Smooth muscle cell (in vitro differentiated cells): ENCODE results near the gene ITPKB. TPM values are rescaled to one million over a fixed set of nuclear protein-coding genes. Genes with fewer than 3 reads are reported as not detected.

Experiments
- DNase-seq: peaks from one replicate; lab custom pipeline; 2025; ENCODE audit not compliant: unreplicated experiment; lab: John Stamatoyannopoulos, UW
- H2AFZ ChIP-seq: fragments of 200-600 bp; sonication (generic); 2 replicates; pipeline ENCODE4 v1.6.0; 2016; ENCODE audit warnings: antibody characterized with exemption, low read depth, mild to moderate bottlenecking
- H3F3A ChIP-seq: fragments of 200-600 bp; sonication (generic); 2 replicates; pipeline ENCODE4 v1.6.0; 2017; ENCODE audit warnings: antibody characterized with exemption, low read depth
- H3K27ac ChIP-seq: fragments of 200-600 bp; sonication (generic); 2 replicates; pipeline ENCODE4 v1.5.1; 2016; ENCODE audit warnings: low read depth, mild to moderate bottlenecking
- H3K27me3 ChIP-seq: fragments of 200-600 bp; sonication (generic); 2 replicates; pipeline ENCODE4 v1.6.1; 2016; ENCODE audit warnings: low read depth, mild to moderate bottlenecking
- H3K36me3 ChIP-seq: fragments of 200-600 bp; sonication (generic); 2 replicates; pipeline ENCODE4 v1.5.1; 2016; ENCODE audit warnings: low read depth
- H3K4me1 ChIP-seq: fragments of 200-600 bp; sonication (generic); 2 replicates; pipeline ENCODE4 v1.5.1; 2016; ENCODE audit warnings: low read depth
- H3K4me2 ChIP-seq: fragments of 200-600 bp; sonication (generic); 2 replicates; pipeline ENCODE4 v1.6.0; 2016; ENCODE audit warnings: mild to moderate bottlenecking
- H3K4me3 ChIP-seq: fragments of 200-600 bp; sonication (generic); 2 replicates; pipeline ENCODE4 v1.5.1; 2016; ENCODE audit warnings: mild to moderate bottlenecking
- H3K79me2 ChIP-seq: fragments of 200-600 bp; sonication (generic); 2 replicates; pipeline ENCODE4 v1.6.0; 2016; ENCODE audit warnings: low read depth, mild to moderate bottlenecking
- H3K9ac ChIP-seq: fragments of 200-600 bp; sonication (generic); 2 replicates; pipeline ENCODE4 v1.6.0; 2016; ENCODE audit warnings: low read depth
- H3K9me3 ChIP-seq: fragments of 200-600 bp; sonication (generic); replicated peaks from 2 replicates; pipeline ENCODE4 v1.5.1; 2016; ENCODE audit warnings: low read depth
- H4K20me1 ChIP-seq: fragments of 200-600 bp; sonication (generic); 2 replicates; pipeline ENCODE4 v1.6.0; 2016; ENCODE audit warnings: low read depth
- WGBS: methylation state at CpG from one replicate; pipeline ENCODE4 v1.1.7; 2016; ENCODE audit warnings: low lambda C conversion rate; 5-methylcytosine and 5-hydroxymethylcytosine counted together
- polyA plus RNA-seq: library from polyadenylated mRNA; unstranded; fragments of >200 nt; fragmentation: Nextera tagmentation; extraction: Ambion mirVana; gene quantifications from 2 replicates; pipeline ENCODE4 v1.2.1, GENCODE V29; 2016
- total RNA-seq: library from RNA; depleted of rRNA; stranded (reverse); fragments of >200 nt; gene quantifications from 2 replicates; pipeline ENCODE4 v1.2.3, GENCODE V29; 2014
- TF ChIP-seq, protein P1 (sequence below): fragments of 200-600 bp; sonication (generic); IDR thresholded peaks from 2 replicates; pipeline ENCODE4 v1.5.1; 2017; ENCODE audit warnings: borderline replicate concordance, mild to moderate bottlenecking, antibody characterized with exemption; ENCODE audit not compliant: insufficient read depth, poor library complexity, severe bottlenecking

Gene ITPKB
- total and polyA plus RNA-seq, 2 experiments from 2014 or later = 8.9 to 11.4 TPM

DNA sequence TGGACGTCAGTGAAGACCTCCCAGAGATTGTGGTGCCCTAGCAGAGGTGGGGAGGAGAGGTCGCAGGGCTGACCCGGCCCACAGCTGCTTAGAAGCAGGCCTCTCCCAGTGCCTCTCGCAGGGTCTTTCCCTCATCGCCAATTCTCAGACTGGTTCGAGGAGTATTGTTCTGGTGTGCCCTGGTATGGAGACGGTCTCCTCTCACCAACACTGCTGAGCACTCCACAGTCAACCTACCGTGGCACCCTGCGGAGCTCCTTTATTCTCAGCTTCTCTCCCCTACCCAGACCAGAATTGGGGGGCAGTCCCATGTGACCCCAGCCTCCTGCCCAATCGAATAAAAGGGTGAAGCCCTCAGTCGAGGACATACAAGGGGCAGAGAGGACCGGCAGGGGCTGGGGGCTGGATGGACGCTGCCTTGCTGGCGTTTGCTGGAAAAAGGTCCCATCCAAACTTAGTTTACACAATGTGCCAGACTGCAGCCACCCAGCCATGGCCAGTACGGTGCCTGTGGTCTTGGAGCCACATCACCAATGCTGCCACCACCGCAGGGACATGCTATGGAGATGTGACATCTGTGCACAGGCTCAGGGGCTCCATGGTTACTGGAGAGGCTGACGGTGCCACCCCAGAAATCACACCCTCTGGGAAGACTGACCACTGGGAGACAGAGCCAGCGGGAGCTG is 109.7 kb downstream of the ITPKB start:
- 96% methylated on average over 18 of the region's 18 CpGs for WGBS
- DNase-seq = no peak

DNA sequence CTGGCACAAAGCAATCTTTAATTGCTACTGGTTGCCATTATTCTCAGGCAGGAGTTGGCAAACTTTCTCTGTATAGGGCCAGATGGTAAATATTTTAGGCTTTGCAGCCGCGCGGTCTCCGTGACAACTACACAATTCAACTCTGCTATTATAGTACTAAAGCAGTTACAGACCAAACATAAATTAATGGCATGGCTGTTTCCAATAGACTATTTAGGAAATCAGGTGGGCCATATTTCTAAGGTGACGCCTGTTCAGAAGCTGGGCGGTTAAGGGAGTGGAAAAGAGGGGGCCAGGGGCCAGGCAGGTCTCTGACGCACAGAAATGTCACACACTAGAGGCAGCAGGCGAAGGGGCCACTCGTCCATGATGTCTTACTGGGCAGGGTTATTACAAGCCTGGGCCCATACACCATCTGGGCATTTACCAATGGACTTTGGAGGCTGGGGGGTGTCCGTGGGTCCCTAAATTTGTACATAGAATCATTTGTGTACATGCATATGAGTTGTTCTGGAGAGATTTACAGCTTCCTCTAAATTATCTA is 110.4 kb downstream of the ITPKB start:
- WGBS = 91% methylated on average over 10 of the region's 10 CpGs

More for the DNA sequence above, 109.7 kb downstream of the ITPKB start:
- Histone ChIP-seq H3K79me2 (no peaks in the 10 kb centered on the region), H3K4me3 (no peak overlapping the region), H3K27ac (no peak overlapping the region), H3K4me1 (no peaks in the 10 kb centered on the region), H3K9ac (no peak overlapping the region), H3F3A (peaks cover 6% of the 10 kb centered on the region), H3K9me3 (no peaks in the 10 kb centered on the region), H3K4me2 (no peak overlapping the region), H2AFZ (no peak overlapping the region), H3K36me3 (no peaks in the 10 kb centered on the region), H3K27me3 (no peaks in the 10 kb centered on the region), H4K20me1 (no peaks in the 10 kb centered on the region)
- TF ChIP-seq, protein P1, sequence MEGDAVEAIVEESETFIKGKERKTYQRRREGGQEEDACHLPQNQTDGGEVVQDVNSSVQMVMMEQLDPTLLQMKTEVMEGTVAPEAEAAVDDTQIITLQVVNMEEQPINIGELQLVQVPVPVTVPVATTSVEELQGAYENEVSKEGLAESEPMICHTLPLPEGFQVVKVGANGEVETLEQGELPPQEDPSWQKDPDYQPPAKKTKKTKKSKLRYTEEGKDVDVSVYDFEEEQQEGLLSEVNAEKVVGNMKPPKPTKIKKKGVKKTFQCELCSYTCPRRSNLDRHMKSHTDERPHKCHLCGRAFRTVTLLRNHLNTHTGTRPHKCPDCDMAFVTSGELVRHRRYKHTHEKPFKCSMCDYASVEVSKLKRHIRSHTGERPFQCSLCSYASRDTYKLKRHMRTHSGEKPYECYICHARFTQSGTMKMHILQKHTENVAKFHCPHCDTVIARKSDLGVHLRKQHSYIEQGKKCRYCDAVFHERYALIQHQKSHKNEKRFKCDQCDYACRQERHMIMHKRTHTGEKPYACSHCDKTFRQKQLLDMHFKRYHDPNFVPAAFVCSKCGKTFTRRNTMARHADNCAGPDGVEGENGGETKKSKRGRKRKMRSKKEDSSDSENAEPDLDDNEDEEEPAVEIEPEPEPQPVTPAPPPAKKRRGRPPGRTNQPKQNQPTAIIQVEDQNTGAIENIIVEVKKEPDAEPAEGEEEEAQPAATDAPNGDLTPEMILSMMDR = no peak

DNA sequence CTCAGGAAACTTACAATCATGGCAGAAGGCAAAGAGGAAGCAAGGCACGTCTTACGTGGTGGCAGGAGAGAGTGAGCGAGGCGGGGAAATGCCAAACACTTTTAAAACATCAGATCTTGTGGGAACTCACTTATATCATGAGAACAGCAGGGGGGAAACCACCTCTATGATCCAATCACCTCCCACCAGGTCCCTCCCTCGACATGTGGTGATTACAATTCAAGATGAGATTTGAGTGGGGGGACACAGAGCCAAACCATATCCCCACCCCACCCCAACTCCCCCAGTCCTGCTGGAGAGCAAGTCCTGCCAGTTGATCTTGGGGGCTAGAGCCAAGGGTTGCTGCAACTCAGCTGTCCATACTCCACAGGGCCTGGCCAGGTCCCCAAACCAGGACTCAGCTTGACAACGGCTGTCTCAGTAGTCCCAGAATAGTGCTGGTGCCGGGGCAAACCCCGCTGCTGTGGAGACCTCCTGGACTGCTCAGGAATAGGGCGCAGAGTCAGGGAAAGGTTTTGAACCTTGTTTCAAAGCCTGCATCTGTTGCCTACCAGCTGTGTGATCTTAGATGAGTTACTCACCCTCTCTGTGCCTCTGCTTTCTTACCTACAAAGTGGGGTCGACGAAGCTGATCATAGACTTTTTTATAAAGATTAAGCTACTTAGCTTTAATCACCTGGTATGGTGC is 111.0 kb downstream of the ITPKB start:
- H3K9me3 ChIP-seq = no peaks in the 10 kb centered on the region
- H3K4me3 ChIP-seq = no peak overlapping the region
- no peak for DNase-seq
- no peak overlapping the region for H2AFZ ChIP-seq
- no peaks in the 10 kb centered on the region for H3K27me3 ChIP-seq
- H3F3A ChIP-seq = peaks cover 6% of the 10 kb centered on the region
- 93% methylated on average over 11 of the region's 11 CpGs for WGBS
- no peak overlapping the region for H3K9ac ChIP-seq
- TF ChIP-seq, protein P1 = no peak
- H3K4me1 ChIP-seq = no peaks in the 10 kb centered on the region
- no peaks in the 10 kb centered on the region for H3K79me2 ChIP-seq
- no peak overlapping the region for H3K27ac ChIP-seq
- no peaks in the 10 kb centered on the region for H3K36me3 ChIP-seq
- no peak overlapping the region for H3K4me2 ChIP-seq
- H4K20me1 ChIP-seq = no peaks in the 10 kb centered on the region

More for the DNA sequence above, 110.4 kb downstream of the ITPKB start:
- H3K79me2 ChIP-seq = no peaks in the 10 kb centered on the region
- no peak overlapping the region for H2AFZ ChIP-seq
- no peaks in the 10 kb centered on the region for H3K36me3 ChIP-seq
- no peaks in the 10 kb centered on the region for H3K9me3 ChIP-seq
- TF ChIP-seq, protein P1 = no peak
- H3K27ac ChIP-seq = no peak overlapping the region
- no peak overlapping the region for H3K4me3 ChIP-seq
- no peak overlapping the region for H3K4me2 ChIP-seq
- H3F3A ChIP-seq = peaks cover 6% of the 10 kb centered on the region
- H3K27me3 ChIP-seq = no peaks in the 10 kb centered on the region
- no peaks in the 10 kb centered on the region for H3K4me1 ChIP-seq
- no peak for DNase-seq
- H4K20me1 ChIP-seq = no peaks in the 10 kb centered on the region
- H3K9ac ChIP-seq = no peak overlapping the region
